ENCODE results near the gene TDRKH. TPM values are rescaled to one million over a fixed set of nuclear protein-coding genes. Genes with fewer than 3 reads are reported as not detected.
A peak's percentile ranks its signal among the peaks of the same experiment; 100 is the strongest.

TDRKH gene
- total and polyA plus RNA-seq, 11 donors: 2.7 to 9.8 (median 4.8) TPM

DNA sequence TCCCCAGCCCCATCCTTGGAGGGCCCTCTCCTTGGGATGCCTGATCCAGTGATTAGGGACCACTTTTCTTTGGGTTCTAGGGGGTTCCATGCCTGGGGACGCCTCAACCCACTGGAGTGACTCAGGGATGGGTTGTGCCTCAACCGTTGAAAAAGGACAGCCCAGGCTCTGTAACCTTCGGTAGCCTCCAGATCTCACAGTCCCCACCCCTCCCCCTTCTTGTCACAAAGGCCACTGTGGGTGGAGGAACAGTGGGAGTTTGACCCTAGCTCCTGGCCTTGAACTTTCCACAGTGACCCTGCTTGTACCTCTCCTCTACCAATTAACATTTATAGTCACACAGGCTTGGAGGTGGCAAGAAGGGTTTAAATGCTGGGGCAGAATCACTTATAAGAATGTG lies 43.9 kb upstream of the TDRKH start:
- Histone ChIP-seq H3K4me3 (no peak overlapping the region), H3K4me1 (peaks cover 0 to 46% (median 17%) of the 10 kb centered on the region in 12 donors), H3K9me3 (no peaks in the 10 kb centered on the region), H3K27me3 (peaks cover 10 to 28% (median 16%) of the 10 kb centered on the region in 9 donors), H3K36me3 (no peaks in the 10 kb centered on the region), H3K27ac (no peak overlapping the region)
- TF ChIP-seq, protein P1, sequence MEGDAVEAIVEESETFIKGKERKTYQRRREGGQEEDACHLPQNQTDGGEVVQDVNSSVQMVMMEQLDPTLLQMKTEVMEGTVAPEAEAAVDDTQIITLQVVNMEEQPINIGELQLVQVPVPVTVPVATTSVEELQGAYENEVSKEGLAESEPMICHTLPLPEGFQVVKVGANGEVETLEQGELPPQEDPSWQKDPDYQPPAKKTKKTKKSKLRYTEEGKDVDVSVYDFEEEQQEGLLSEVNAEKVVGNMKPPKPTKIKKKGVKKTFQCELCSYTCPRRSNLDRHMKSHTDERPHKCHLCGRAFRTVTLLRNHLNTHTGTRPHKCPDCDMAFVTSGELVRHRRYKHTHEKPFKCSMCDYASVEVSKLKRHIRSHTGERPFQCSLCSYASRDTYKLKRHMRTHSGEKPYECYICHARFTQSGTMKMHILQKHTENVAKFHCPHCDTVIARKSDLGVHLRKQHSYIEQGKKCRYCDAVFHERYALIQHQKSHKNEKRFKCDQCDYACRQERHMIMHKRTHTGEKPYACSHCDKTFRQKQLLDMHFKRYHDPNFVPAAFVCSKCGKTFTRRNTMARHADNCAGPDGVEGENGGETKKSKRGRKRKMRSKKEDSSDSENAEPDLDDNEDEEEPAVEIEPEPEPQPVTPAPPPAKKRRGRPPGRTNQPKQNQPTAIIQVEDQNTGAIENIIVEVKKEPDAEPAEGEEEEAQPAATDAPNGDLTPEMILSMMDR (IDR thresholded peaks at IDR 0.05): no peak
- no peak for TF ChIP-seq POLR2A (IDR thresholded peaks at IDR 0.05)
- no peak for DNase-seq
- 55 to 75% (median 64%) methylated on average over 3 of the region's 3 CpGs for WGBS, 4 donors
- intact Hi-C loops (cut with DNase I): loop anchor here in 5 of 10 donors (10.0 kb wide), 4 partner anchors 239 to 389 kb away; partner anchors contain the start of gene POGZ (in 1 of the 5)
- ATAC-seq: no peak

DNA sequence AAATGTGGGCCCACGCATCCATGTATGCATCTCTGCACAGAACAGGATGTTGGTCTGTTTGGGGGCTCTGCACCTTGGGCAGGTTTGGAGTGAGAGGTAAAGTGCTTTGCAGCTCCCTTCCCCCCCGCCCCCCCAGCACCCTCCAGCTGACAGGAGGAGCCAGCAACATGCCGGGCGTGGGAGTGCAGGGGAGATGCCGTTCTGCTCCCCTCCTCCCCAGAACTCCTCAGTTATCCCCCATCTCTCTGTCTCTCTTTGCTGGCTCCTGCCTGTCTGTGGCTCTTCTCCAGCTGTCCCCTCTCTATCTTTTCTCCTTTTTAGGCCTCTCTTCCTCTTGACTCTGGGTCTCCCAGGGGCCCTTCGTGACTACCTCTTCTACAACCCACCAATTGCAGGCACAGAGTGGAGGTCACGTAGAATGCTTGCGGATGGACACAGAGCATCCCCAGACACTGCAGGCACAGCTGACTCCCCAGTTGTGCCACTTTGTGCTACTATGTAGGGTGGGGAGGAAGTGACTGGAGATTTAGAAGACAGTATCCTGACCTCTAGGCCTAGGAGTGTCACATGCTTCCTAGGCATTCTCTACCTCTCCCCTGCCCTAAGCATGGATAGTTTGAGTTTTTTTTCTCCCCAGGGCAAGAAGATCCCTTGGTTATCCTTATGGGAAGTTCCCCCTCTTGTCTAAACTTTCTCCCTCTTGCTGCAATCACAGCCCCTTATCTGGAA lies 43.0 kb upstream of the TDRKH start:
- H3K27ac ChIP-seq: peak overlapping the region in 2 of 12 donors; percentile 65 to 66
- no peak for ATAC-seq
- intact Hi-C loops (cut with DNase I): loop anchor here in 5 of 10 donors (10.0 kb wide), 4 partner anchors 239 to 389 kb away; partner anchors contain the start of gene POGZ (in 1 of the 5)
- DNase-seq: peak in 1 of 5 donors; percentile 23
- H3K27me3 ChIP-seq: peaks cover 2 to 19% (median 8%) of the 10 kb centered on the region in 9 donors
- H3K4me3 ChIP-seq: no peak overlapping the region
- H3K36me3 ChIP-seq: no peaks in the 10 kb centered on the region
- no peaks in the 10 kb centered on the region for H3K9me3 ChIP-seq
- 70 to 80% (median 76%) methylated on average over 8 of the region's 8 CpGs for WGBS, 4 donors
- no peak for TF ChIP-seq POLR2A (IDR thresholded peaks at IDR 0.05)
- TF ChIP-seq, protein P1 (IDR thresholded peaks at IDR 0.05): no peak
- peaks cover 0 to 46% (median 17%) of the 10 kb centered on the region in 12 donors for H3K4me1 ChIP-seq

DNA sequence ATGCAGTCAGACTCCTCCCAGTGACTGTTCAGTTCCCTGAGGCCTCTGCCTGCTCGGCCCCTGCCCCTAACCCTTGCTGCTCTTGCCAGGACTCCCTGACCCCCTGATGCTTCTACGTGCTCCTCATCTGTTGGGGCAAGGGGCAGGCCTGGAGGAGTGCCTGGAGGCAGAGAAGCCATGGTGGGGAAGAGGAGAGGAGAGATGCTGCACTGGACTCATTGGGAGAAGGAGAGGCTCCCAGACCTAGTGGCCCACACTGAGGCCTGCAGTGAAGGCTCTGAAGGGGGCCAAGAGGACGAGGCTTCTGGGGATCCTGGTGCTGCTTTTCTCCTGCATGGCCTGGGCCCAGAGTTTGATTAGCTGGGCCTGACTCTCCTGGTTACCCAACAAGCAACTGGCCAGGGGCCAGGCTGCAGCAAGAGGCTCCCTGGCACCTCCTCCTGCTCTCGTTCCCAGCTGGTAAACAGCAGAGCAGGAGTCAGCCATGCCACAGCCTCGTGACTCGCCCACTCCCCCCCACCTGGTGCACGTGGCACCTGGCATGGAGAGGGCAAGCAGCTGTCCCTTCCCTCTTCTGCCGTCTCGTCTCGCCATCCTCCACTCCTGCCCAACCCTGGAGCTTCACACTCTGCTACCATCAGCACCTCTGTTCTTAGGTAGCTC lies 42.1 kb upstream of the TDRKH start:
- H3K36me3 ChIP-seq: no peaks in the 10 kb centered on the region
- TF ChIP-seq, protein P1 (IDR thresholded peaks at IDR 0.05): no peak
- no peak for TF ChIP-seq POLR2A (IDR thresholded peaks at IDR 0.05)
- no peaks in the 10 kb centered on the region for H3K9me3 ChIP-seq
- H3K4me3 ChIP-seq: peak overlapping the region in 1 of 12 donors; percentile 23
- 43 to 58% (median 55%) methylated on average over 8 to 10 of the region's 10 CpGs for WGBS, 4 donors
- peaks cover 0 to 10% (median 4%) of the 10 kb centered on the region in 9 donors for H3K27me3 ChIP-seq
- H3K27ac ChIP-seq: peak overlapping the region in 10 of 12 donors; percentile 17 to 77 (median 60)
- intact Hi-C loops (cut with DNase I): loop anchor here in 5 of 10 donors (10.0 kb wide), 4 partner anchors 238 to 388 kb away; partner anchors contain the start of gene POGZ (in 1 of the 5)
- peaks cover 0 to 42% (median 17%) of the 10 kb centered on the region in 12 donors for H3K4me1 ChIP-seq
- peak; percentile 78 to 92 (median 80) for DNase-seq
- ATAC-seq: peak; percentile 78 to 90 (median 88)

DNA sequence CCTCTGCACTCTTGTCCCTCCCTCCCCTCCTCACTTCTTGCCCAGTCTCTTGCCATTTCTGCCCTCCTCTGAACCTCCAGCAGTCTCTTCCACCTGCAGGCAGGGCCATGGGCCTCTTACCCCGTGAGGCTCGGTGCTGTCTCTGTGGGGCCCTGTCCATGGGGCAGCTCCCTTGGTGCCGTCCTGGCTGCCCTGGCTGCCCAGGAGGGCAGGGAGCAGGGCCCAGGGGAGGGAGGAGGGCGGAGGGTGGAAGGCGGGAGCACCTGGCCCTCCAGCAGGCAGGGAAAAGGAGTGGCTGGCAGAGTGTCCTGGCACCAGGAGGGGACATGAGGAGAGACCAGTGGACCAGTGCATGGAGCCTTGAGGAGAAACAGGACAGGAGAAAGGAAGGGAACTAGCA lies 41.3 kb upstream of the TDRKH start, which contains the start of gene RORC:
Gene RORC (minus strand): TSS at position 198 of the 400 bp plus-strand sequence. CDS start 38 bp downstream, at position 160.
- Histone ChIP-seq H3K27ac (peak within 1 kb of the TSS in 11 of 12 donors; percentile 17 to 77 (median 65)), H3K36me3 (no peaks in the 10 kb centered on the region)
- 43 to 56% (median 52%) methylated on average over 5 of the region's 5 CpGs for WGBS, 4 donors

More for the DNA sequence above, 41.3 kb upstream of the TDRKH start, which contains the start of gene RORC:
- peak within 1 kb of the TSS; percentile 1 to 63 (median 42) for H3K4me3 ChIP-seq
- H3K4me1 ChIP-seq: peaks cover 0 to 42% (median 17%) of the 10 kb centered on the region in 12 donors
- DNase-seq (peak; percentile 59 to 79 (median 62)), ATAC-seq (peak; percentile 76 to 86 (median 80))
- TF ChIP-seq, protein P1 (IDR thresholded peaks at IDR 0.05): no peak
- TF ChIP-seq POLR2A (IDR thresholded peaks at IDR 0.05): no peak
- no peaks in the 10 kb centered on the region for H3K9me3 ChIP-seq
- intact Hi-C loops (cut with DNase I): loop anchor here in 5 of 10 donors (10.0 kb wide), 4 partner anchors 237 to 387 kb away; partner anchors contain the start of gene POGZ (in 1 of the 5)
- peaks cover 0 to 1% (median 0%) of the 10 kb centered on the region in 9 donors for H3K27me3 ChIP-seq
